PC-9 (cell line): ENCODE results near the gene ALKBH2.

Experiments used
- CTCF ChIP-seq: fragments of 200-600 bp; sonication (generic); conservative IDR thresholded peaks from 2 replicates; pipeline ENCODE4 v1.6.1; 2017; ENCODE audit warnings: mixed run types, antibody characterized with exemption, mild to moderate bottlenecking, moderate library complexity
- EZH2 ChIP-seq: fragments of 200-600 bp; sonication (generic); IDR thresholded peaks from 2 replicates; pipeline ENCODE4 v1.8.0; 2017; ENCODE audit warnings: antibody characterized with exemption, low read depth

DNA sequence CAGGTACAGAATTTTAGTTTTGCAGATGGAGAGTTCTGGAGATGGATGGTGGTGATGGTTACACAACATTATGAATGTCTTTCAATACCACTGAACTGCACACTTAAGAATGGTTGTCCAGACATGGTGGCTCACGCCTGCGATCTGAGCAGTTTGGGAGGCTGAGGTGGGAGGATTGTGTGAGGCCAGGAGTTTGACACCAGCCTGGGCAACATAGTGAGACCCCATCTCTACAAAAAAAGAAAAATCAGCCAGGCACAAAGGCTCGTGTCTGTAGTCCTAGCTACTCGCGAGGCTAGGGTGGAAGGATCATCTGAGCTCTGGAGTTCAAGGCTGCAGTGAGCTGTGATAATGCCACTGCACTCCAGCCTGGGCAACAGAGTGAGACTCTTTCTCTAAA, 49.0 kb downstream of the ALKBH2 start:
- TF ChIP-seq CTCF, result no peak
- TF ChIP-seq EZH2, result no peak
